Right lobe of liver (tissue), 4 donors: ENCODE results near the gene CHD2.

Experiments
- POLR2A ChIP-seq: fragments of 450-650 bp; IDR thresholded peaks from one replicate; pipeline ENCODE4 v1.6.1; 2017; ENCODE audit warnings: antibody characterized with exemption, mild to moderate bottlenecking
- TF ChIP-seq, protein P1 (sequence below), 4 donors: fragments of 200-600 bp in 3 of 4; fragments of 450-650 bp in 1 of 4; IDR thresholded peaks; one replicate each; pipeline versions ENCODE4 v1.5.1 to v1.8.0; 2016 to 2022; ENCODE audit warnings: antibody characterized with exemption in 4 of 4, mild to moderate bottlenecking in 2 of 4
- donor health status: DM: no; HTN: no; CAD: no.
- donor health status: DM: no; HTN: no; CAD: no.
- donor health status: DM: no; HTN: yes; CAD: no.

DNA sequence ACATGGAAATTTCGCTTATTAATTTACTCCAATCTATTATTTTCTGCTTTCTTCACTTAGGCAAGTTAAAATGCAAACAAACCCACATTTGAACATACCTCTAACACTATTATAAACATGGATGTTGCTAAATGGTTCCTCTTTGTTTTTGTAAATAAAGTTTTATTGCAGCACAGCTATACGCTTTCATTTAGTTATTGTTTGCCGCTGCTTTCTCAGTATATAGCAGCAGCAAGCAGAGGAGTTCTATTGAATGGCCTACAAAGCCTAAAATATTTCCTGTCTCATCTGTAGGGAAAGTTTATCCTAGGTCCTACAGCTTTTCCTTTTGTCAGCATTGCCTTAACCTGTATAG is 7.9 kb upstream of the CHD2 start:
- TF ChIP-seq, protein P1, sequence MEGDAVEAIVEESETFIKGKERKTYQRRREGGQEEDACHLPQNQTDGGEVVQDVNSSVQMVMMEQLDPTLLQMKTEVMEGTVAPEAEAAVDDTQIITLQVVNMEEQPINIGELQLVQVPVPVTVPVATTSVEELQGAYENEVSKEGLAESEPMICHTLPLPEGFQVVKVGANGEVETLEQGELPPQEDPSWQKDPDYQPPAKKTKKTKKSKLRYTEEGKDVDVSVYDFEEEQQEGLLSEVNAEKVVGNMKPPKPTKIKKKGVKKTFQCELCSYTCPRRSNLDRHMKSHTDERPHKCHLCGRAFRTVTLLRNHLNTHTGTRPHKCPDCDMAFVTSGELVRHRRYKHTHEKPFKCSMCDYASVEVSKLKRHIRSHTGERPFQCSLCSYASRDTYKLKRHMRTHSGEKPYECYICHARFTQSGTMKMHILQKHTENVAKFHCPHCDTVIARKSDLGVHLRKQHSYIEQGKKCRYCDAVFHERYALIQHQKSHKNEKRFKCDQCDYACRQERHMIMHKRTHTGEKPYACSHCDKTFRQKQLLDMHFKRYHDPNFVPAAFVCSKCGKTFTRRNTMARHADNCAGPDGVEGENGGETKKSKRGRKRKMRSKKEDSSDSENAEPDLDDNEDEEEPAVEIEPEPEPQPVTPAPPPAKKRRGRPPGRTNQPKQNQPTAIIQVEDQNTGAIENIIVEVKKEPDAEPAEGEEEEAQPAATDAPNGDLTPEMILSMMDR (IDR thresholded peaks at IDR 0.05): no peak
- TF ChIP-seq POLR2A: no peak
